ENCODE results near the gene C6orf136. TPM values are rescaled to one million over a fixed set of nuclear protein-coding genes. Genes with fewer than 3 reads are reported as not detected.

C6orf136 gene
- total and polyA plus RNA-seq, 9 of the 15 experiments (the other 6 are each of a cell fraction or from before 2014, with no cell fraction given), result 14.1 to 63.1 (median 18.4) TPM

GRCh38 chr6:30614044-30614842 is 32.7 kb upstream of the C6orf136 start (continued):
- TF ChIP-seq NR2C1 (IDR thresholded peaks at IDR 0.05), result no peak
- TF ChIP-seq NR2C1 (tag; IDR thresholded peaks at IDR 0.05), result no peak
- no peak for TF ChIP-seq XRCC3 (IDR thresholded peaks at IDR 0.05)
- no peak for TF ChIP-seq PML (IDR thresholded peaks at IDR 0.05; ENCODE audit: low read length)
- TF ChIP-seq HNRNPK (IDR thresholded peaks at IDR 0.05; ENCODE audit: low read depth, low read length, poor library complexity, severe bottlenecking), result no peak
- TF ChIP-seq CUX1 (CRISPR knock-in tag; IDR thresholded peaks at IDR 0.05), result no peak
- no peak for TF ChIP-seq CHCHD3 (CRISPR knock-in tag; IDR thresholded peaks at IDR 0.05)
- TF ChIP-seq CCNT2 (IDR thresholded peaks at IDR 0.05; ENCODE audit: borderline replicate concordance, extremely low read depth, insufficient read length, low read depth, low read length), result no peak
- TF ChIP-seq ZNF57 (CRISPR knock-in tag; IDR thresholded peaks at IDR 0.05), result no peak
- no peak for TF ChIP-seq TSC22D4 (tag; IDR thresholded peaks at IDR 0.05)
- TF ChIP-seq, protein P1, sequence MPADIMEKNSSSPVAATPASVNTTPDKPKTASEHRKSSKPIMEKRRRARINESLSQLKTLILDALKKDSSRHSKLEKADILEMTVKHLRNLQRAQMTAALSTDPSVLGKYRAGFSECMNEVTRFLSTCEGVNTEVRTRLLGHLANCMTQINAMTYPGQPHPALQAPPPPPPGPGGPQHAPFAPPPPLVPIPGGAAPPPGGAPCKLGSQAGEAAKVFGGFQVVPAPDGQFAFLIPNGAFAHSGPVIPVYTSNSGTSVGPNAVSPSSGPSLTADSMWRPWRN (IDR thresholded peaks at IDR 0.05; ENCODE audit: low read depth), result no peak
- TF ChIP-seq CHD4 (IDR thresholded peaks at IDR 0.05; ENCODE audit: insufficient read depth, insufficient replicate concordance, low read depth, low read length, poor library complexity, severe bottlenecking), result no peak

All from K562 (cell line).